ENCODE data around the gene PLLP.

Gene PLLP

DNA sequence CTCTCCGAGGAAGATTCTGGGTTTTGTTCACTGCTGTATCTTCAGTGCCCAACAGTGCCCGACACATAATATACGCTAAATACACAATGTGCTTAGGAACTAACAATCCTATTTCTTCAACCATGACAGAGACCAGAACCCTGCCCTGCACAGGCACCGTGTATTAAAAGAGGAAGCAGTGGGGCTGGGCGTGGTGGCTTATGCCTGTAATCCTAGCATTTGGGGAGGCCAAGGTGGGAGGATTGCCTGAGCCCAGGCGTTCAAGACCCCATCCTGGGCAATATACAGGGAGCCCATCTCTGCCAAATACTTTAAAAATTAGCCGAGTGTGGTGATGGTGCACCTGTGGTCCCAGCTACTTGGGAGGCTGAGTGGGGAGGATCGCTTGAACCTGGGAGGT is 20.1 kb downstream of the PLLP start:
- peak overlapping the region; percentile 56; the same call in 1 of the 2 replicates for H3K27ac ChIP-seq
- TF ChIP-seq ZFX (IDR thresholded peaks at IDR 0.05): no peak
- TF ChIP-seq, protein P1, sequence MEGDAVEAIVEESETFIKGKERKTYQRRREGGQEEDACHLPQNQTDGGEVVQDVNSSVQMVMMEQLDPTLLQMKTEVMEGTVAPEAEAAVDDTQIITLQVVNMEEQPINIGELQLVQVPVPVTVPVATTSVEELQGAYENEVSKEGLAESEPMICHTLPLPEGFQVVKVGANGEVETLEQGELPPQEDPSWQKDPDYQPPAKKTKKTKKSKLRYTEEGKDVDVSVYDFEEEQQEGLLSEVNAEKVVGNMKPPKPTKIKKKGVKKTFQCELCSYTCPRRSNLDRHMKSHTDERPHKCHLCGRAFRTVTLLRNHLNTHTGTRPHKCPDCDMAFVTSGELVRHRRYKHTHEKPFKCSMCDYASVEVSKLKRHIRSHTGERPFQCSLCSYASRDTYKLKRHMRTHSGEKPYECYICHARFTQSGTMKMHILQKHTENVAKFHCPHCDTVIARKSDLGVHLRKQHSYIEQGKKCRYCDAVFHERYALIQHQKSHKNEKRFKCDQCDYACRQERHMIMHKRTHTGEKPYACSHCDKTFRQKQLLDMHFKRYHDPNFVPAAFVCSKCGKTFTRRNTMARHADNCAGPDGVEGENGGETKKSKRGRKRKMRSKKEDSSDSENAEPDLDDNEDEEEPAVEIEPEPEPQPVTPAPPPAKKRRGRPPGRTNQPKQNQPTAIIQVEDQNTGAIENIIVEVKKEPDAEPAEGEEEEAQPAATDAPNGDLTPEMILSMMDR (conservative IDR thresholded peaks at IDR 0.05): no peak

DNA sequence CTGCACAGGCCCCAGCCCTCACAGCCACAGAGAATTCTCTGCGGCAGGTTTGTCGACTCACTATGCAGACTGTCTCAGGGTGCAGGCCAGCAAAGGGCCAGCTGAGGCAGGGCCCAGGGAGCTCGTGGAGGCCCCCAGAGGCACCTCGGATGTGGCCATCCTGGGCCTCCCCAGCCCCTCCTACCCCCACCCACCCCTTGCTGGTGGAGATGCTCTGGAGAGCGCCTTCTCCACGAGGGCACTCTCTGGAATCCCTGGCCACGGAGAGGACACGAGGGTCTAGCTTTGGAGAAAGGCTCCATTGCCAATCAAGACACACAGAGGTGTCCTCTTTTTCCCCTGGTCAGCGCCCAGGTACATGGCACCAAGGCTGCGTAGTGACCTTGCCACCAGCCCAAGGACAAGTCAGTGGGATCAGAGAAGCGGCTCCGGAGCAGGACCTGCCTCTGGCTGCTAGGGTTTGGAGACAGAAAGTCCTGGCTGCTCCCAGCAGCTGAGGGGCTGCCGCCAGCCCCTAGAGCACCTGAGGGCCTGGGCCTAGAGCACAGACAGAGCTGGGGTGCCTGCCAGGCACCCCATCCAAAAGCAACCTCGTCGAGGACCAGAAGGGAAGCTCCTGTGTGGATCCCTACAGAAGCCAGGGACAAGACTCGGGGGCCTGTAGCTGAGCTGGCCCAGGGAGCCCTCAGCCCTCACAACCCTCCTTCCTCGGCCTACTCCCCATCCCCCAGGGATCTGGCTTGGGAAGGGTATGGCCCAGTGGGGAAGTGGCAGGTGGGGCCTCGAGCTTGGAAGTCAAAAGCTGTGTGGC is 20.7 kb downstream of the PLLP start:
- no peak for TF ChIP-seq ZFX (IDR thresholded peaks at IDR 0.05)
- TF ChIP-seq, protein P1 (conservative IDR thresholded peaks at IDR 0.05): no peak
- peak overlapping the region; percentile 56; the same call in 1 of the 2 replicates for H3K27ac ChIP-seq

DNA sequence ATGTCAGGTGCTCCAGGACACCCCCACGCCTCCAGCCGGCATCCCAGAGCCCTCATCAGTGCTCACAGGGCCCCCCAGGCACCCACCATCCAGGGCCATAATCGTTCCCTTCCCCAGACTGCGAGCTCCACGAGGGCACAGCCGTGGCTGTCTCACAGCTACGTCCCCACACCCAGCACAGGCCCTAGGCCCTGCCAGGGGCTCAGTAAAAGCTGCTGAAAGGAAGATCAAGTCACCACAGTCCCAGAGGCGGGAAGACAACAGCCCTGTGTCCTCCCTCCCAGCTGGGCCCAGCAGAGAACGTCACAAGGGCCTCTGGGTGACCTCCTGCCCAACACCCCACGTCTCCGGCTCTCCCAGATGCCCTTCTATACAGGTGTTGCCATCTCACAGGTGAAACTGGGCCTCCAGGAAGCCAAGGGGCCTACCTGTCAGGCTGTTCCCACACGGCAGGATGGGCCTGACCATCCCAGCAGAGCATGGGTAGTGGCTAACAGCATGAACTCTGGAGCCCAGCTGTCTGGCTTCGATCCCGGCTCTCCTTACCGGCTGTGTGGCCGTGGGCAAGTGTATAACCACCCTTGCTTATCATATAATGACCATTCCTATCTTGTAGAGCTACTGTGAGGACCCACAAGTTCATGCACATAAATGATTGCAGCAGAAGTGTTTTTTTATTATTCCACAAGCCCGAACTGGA is 21.5 kb downstream of the PLLP start:
- H3K27ac ChIP-seq: no peak overlapping the region
- TF ChIP-seq, protein P1 (conservative IDR thresholded peaks at IDR 0.05): no peak
- no peak for TF ChIP-seq ZFX (IDR thresholded peaks at IDR 0.05)

DNA sequence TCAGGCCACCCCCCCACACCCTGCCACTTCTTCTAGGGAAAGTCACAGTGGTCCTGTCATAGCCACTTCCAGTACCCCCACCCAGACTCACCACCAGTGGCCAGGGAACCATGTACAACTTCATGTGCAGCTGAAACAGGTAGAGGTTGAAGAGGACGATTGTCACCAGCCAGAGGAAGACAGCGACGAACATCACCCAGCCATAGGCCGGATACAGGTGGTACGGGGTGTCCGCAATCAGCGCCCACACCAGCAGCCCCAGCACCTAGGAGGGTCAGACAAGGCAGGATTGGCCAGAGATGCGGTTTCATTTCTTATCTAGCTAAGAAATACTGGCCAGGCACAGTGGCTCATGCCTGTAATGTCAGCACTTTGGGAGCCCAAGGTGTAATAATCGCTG is 22.7 kb downstream of the PLLP start:
- TF ChIP-seq ZFX (IDR thresholded peaks at IDR 0.05): no peak
- TF ChIP-seq, protein P1 (conservative IDR thresholded peaks at IDR 0.05): no peak
- H3K27ac ChIP-seq: no peak overlapping the region

DNA sequence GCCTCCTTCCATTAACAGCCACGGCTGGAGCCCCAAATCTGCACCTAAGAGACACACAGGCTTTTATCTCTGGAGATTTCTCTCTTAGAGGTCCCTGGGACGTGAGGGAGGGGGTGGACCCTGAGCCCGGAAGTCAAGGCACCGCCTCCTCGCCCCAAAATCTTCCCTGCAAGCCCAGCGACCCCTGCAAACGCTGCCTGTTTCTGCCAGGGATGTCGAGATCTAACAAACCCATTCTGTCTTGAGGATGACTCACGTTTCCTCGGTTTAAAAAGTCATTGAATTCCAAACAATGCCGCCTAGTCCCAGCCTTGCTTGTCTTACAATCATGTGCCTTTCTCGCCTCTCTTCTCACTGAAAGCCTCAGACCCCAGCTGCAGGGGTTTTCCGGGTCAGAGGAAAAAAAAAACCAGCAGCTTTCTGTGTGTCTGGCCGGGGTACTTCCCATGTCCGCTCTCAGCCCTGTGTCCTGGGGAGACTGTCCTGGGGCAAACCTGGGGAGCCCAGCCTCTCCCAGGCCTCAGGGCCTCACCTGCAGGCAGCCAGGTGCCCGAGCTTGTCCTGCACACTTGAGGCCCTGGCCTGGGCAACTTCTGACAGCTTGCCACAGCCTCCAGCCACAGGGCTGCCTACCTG is 24.1 kb downstream of the PLLP start:
- H3K27ac ChIP-seq: no peak overlapping the region
- TF ChIP-seq, protein P1 (conservative IDR thresholded peaks at IDR 0.05): no peak
- no peak for TF ChIP-seq ZFX (IDR thresholded peaks at IDR 0.05)

DNA sequence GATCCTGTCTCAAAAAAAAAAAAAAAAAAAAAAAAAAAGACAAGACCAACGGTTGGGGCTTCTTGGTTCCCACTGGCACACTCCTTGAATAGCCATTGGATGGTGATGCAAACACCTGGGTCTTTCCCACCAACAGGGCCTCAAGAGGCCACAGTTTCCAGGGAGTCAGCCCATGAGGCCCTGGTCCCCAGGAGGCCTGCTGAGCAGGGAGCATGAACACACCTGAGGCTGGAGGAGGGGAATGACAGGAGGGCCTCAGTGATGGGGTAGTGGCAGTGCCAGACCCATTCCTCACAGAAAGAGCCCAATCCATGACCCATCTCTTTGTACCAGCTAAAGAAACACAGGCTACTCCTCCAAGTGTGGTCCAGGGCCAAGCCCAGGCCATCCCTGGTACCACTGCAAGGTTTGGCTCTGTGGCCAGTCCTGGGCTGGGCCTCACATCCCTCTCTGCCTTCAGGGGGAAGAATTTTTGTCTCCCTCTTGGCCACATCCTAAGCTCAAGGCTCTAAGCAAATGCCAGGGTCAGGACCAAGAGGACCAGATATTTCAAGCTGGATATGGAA is 25.5 kb downstream of the PLLP start:
- TF ChIP-seq, protein P1 (conservative IDR thresholded peaks at IDR 0.05): no peak
- no peak for TF ChIP-seq ZFX (IDR thresholded peaks at IDR 0.05)
- H3K27ac ChIP-seq: no peak overlapping the region

Data from C4-2B (cell line).